ENCODE data around the gene PINK1. TPM values are rescaled to one million over a fixed set of nuclear protein-coding genes. Genes with fewer than 3 reads are reported as not detected.

PINK1 gene
- total RNA-seq, 1 experiment from 2014 or later: 17.0 TPM

- no peak overlapping the region for H2BK12ac ChIP-seq (ENCODE audit: insufficient read length, low read depth, low read length)
- no peak overlapping the region for H2BK15ac ChIP-seq (ENCODE audit: low read depth, low read length)
- Mint-ChIP-seq H3K27me3 (ENCODE audit: low read depth) (peaks cover 5% of the 10 kb centered on the region), H3K4me1 (peaks cover 11 to 20% of the 10 kb centered on the region in 2 experiments), H3K27ac (no peak overlapping the region; a peak in 1 of 7 replicates), H3K9me3 (no peaks in the 10 kb centered on the region; a peak in 2 of 5 replicates), H3K4me3 (no peak overlapping the region), H3K36me3 (ENCODE audit: insufficient read depth in 1 of 3, low read depth in 3 of 3) (no peaks in the 10 kb centered on the region; a peak in 1 of 7 replicates)
- DNase-seq: no peak
- no peaks in the 10 kb centered on the region for H3K79me1 ChIP-seq (ENCODE audit: insufficient read depth, low read depth, low read length, poor library complexity, severe bottlenecking)
- no peak overlapping the region for H3K23ac ChIP-seq (ENCODE audit: insufficient read length, low read depth, low read length)
- no peak for TF ChIP-seq CTCF (conservative IDR thresholded peaks at IDR 0.05)
- H3K9ac ChIP-seq (ENCODE audit: extremely low read depth, insufficient read length, low read length): no peak overlapping the region
- no peak overlapping the region for H3K18ac ChIP-seq (ENCODE audit: insufficient read length, low read depth, low read length)
- no peaks in the 10 kb centered on the region for H3K23me2 ChIP-seq (ENCODE audit: insufficient read length, low read depth, low read length, poor library complexity, severe bottlenecking)
- no peaks in the 10 kb centered on the region for H3K9me3 ChIP-seq (ENCODE audit: control insufficient read depth, low read depth, low read length)
- H2AK5ac ChIP-seq (ENCODE audit: insufficient read length, low read length): no peak overlapping the region
- H3K4me2 ChIP-seq (ENCODE audit: insufficient read depth, insufficient read length, low read length): no peak overlapping the region
- H3K27me3 ChIP-seq (ENCODE audit: insufficient read depth, low read length): no peaks in the 10 kb centered on the region
- no peaks in the 10 kb centered on the region for H4K20me1 ChIP-seq (ENCODE audit: control insufficient read depth, insufficient read depth, insufficient read length)
- no peaks in the 10 kb centered on the region for H3K4me1 ChIP-seq (ENCODE audit: insufficient read depth, low read length)
- H3K27ac ChIP-seq (ENCODE audit: insufficient read length, low read depth, low read length): no peak overlapping the region
- H3T11ph ChIP-seq (ENCODE audit: low read length): no peak overlapping the region
- no peak overlapping the region for H2AFZ ChIP-seq (ENCODE audit: low read length)
- no peak overlapping the region for H2BK20ac ChIP-seq (ENCODE audit: low read depth, low read length, poor library complexity, severe bottlenecking)
- no CpG with 5 or more reads among the region's 14 CpGs for WGBS (ENCODE audit: extremely low coverage, insufficient read length, low lambda C conversion rate)
- no peak overlapping the region for H2BK5ac ChIP-seq (ENCODE audit: insufficient read length, low read length)
- H4K91ac ChIP-seq (ENCODE audit: insufficient read length, low read depth, low read length): no peak overlapping the region
- H3K4ac ChIP-seq (ENCODE audit: low read depth, low read length): no peak overlapping the region
- H2BK120ac ChIP-seq (ENCODE audit: low read depth, low read length, poor library complexity, severe bottlenecking): no peak overlapping the region
- H4K8ac ChIP-seq (replicated peaks; ENCODE audit: insufficient read length, low read depth, low read length): no peak overlapping the region
- H4K5ac ChIP-seq (ENCODE audit: insufficient read length, low read depth, low read length): no peak overlapping the region
- H3K14ac ChIP-seq (ENCODE audit: insufficient read depth, low read length): no peak overlapping the region
- peaks cover 2% of the 10 kb centered on the region; the same call in 1 of the 2 replicates for H3K79me2 ChIP-seq (ENCODE audit: insufficient read depth, low read length)
- no peak overlapping the region for H3K56ac ChIP-seq (ENCODE audit: insufficient read length, low read depth, low read length)
Measured at GRCh38 chr1:20594746-20595145, 38.5 kb upstream of the PINK1 start.
